ENCODE measurements around the gene ENTHD1. TPM values are rescaled to one million over a fixed set of nuclear protein-coding genes. Genes with fewer than 3 reads are reported as not detected.

ENTHD1 gene
- total RNA-seq, 2 experiments from 2014 or later, result 0.47 TPM; not detected in 1

DNA sequence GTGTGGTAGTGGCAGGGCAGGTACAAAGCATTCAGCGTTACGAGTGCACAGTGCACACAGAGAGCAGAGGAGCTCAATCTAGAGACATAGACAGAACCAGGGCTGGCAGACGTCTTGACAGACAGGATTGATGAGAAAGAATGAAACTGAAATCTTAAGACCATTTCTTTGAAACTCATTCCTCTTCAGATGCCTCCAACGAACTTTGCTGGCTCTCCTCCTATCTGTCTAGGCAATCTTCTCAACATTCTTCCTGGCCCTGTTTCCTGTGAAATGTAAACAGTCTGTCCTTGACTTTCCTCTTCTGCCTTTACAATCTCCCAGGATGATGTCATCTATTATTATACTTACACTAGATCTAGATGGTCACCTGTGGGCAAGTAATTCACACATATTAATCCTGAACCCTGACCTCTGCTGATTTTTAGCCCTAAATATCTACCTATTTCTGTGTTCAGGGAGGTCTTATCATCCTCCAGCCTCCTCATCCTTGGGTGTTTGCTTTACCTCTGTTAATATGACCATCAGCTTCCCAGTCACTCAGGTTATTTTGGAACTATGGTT, 119.5 kb downstream of the ENTHD1 start:
- Histone ChIP-seq H3K4me3 (ENCODE audit: low read length) (no peak overlapping the region), H3K4me1 (ENCODE audit: insufficient read depth, low read length) (peaks cover 11% of the 10 kb centered on the region), H3K27me3 (ENCODE audit: control insufficient read depth in 1 of 2, insufficient read depth in 2 of 2, low read length in 2 of 2) (no peaks in the 10 kb centered on the region), H3K9me3 (ENCODE audit: control insufficient read depth in 1 of 2, insufficient read depth in 1 of 2, low read length in 2 of 2) (no peaks in the 10 kb centered on the region), H3K36me3 (ENCODE audit: insufficient read depth, low read length) (no peaks in the 10 kb centered on the region), H3K27ac (ENCODE audit: low read depth in 1 of 2, low read length in 2 of 2) (peak overlapping the region in 1 of 2 donors; percentile 23)
- POLR2A ChIA-PET, result interaction anchor here (1.0 to 1.2 kb wide), 2 partner anchors 152 to 945 kb away, joined by 3 to 4 read pairs; no protein-coding TSS in a partner anchor
- intact Hi-C loops (cut with DNase I, micrococcal nuclease), result no loop called here
- ATAC-seq (ENCODE audit: poor library complexity), result peak; percentile 87
- CTCF ChIA-PET, result interaction anchor here (1.1 kb wide), 1 partner anchor 25 kb away, joined by 3 read pairs; no protein-coding TSS in a partner anchor
- TF ChIP-seq, protein P1, sequence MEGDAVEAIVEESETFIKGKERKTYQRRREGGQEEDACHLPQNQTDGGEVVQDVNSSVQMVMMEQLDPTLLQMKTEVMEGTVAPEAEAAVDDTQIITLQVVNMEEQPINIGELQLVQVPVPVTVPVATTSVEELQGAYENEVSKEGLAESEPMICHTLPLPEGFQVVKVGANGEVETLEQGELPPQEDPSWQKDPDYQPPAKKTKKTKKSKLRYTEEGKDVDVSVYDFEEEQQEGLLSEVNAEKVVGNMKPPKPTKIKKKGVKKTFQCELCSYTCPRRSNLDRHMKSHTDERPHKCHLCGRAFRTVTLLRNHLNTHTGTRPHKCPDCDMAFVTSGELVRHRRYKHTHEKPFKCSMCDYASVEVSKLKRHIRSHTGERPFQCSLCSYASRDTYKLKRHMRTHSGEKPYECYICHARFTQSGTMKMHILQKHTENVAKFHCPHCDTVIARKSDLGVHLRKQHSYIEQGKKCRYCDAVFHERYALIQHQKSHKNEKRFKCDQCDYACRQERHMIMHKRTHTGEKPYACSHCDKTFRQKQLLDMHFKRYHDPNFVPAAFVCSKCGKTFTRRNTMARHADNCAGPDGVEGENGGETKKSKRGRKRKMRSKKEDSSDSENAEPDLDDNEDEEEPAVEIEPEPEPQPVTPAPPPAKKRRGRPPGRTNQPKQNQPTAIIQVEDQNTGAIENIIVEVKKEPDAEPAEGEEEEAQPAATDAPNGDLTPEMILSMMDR (IDR thresholded peaks at IDR 0.05), result no peak
- Mint-ChIP-seq H3K27ac (peak overlapping the region; percentile 52), H3K27me3 (no peaks in the 10 kb centered on the region), H3K9me3 (peaks cover 3% of the 10 kb centered on the region), H3K36me3 (ENCODE audit: low read depth) (no peaks in the 10 kb centered on the region), H3K4me3 (no peak overlapping the region), H3K4me1 (ENCODE audit: low read depth) (peaks cover 51% of the 10 kb centered on the region)
- peak in 11 of 14 experiments; percentile 0 to 49 (median 28) for DNase-seq

GRCh38 chr22:39773503-39773902, 120.1 kb downstream of the ENTHD1 start:
- Mint-ChIP-seq H3K4me1 (ENCODE audit: low read depth) (peaks cover 51% of the 10 kb centered on the region), H3K9me3 (peaks cover 3% of the 10 kb centered on the region), H3K4me3 (no peak overlapping the region), H3K36me3 (ENCODE audit: low read depth) (no peaks in the 10 kb centered on the region), H3K27me3 (no peaks in the 10 kb centered on the region), H3K27ac (peak overlapping the region; percentile 52)
- Histone ChIP-seq H3K4me1 (ENCODE audit: insufficient read depth, low read length) (peaks cover 11% of the 10 kb centered on the region), H3K36me3 (ENCODE audit: insufficient read depth, low read length) (no peaks in the 10 kb centered on the region), H3K27ac (ENCODE audit: low read depth in 1 of 2, low read length in 2 of 2) (peak overlapping the region in 1 of 2 donors; percentile 23), H3K27me3 (ENCODE audit: control insufficient read depth in 1 of 2, insufficient read depth in 2 of 2, low read length in 2 of 2) (no peaks in the 10 kb centered on the region), H3K9me3 (ENCODE audit: control insufficient read depth in 1 of 2, insufficient read depth in 1 of 2, low read length in 2 of 2) (no peaks in the 10 kb centered on the region), H3K4me3 (ENCODE audit: low read length) (no peak overlapping the region)
- ATAC-seq (ENCODE audit: poor library complexity) (no peak), DNase-seq (no peak)
- TF ChIP-seq, protein P1 (IDR thresholded peaks at IDR 0.05), result no peak
- ChIA-PET POLR2A (interaction anchor here (1.0 to 1.2 kb wide), 2 partner anchors 153 to 945 kb away, joined by 3 to 4 read pairs; no protein-coding TSS in a partner anchor), CTCF (interaction anchor here (0.7 to 1.1 kb wide), 2 partner anchors 24 to 131 kb away, joined by 3 read pairs; no protein-coding TSS in a partner anchor)
- intact Hi-C loops (cut with DNase I, micrococcal nuclease), result no loop called here

DNA sequence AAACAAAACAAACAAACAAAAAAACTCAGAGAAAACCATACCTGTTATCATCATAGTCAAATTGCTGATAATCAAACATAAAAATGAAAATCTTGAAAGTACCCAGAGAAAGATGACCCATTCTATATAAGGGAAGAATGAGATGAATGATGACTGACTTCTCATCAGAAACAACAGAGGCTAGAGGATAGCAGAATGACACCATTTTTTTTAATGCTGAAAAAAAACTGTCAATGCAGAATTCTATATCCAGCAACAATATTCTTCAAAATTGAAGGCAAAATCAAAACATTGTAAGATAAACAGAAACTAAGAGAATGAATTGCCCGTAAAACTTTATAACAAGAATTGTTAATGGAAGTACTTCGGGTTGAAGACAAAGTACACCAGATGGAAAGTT, 122.1 kb downstream of the ENTHD1 start:
- DNase-seq (no peak), ATAC-seq (ENCODE audit: poor library complexity) (no peak)
- Histone ChIP-seq H3K4me1 (ENCODE audit: insufficient read depth, low read length) (peaks cover 8% of the 10 kb centered on the region), H3K27me3 (ENCODE audit: control insufficient read depth in 1 of 2, insufficient read depth in 2 of 2, low read length in 2 of 2) (no peaks in the 10 kb centered on the region), H3K9me3 (ENCODE audit: control insufficient read depth in 1 of 2, insufficient read depth in 1 of 2, low read length in 2 of 2) (no peaks in the 10 kb centered on the region), H3K4me3 (ENCODE audit: low read length) (no peak overlapping the region), H3K27ac (ENCODE audit: low read depth in 1 of 2, low read length in 2 of 2) (no peak overlapping the region), H3K36me3 (ENCODE audit: insufficient read depth, low read length) (no peaks in the 10 kb centered on the region)
- TF ChIP-seq, protein P1 (IDR thresholded peaks at IDR 0.05), result no peak
- ChIA-PET POLR2A (no interaction called here), CTCF (no interaction called here)
- Mint-ChIP-seq H3K4me1 (ENCODE audit: low read depth) (peaks cover 33% of the 10 kb centered on the region), H3K4me3 (no peak overlapping the region), H3K9me3 (peaks cover 3% of the 10 kb centered on the region), H3K27ac (no peak overlapping the region), H3K27me3 (no peaks in the 10 kb centered on the region), H3K36me3 (ENCODE audit: low read depth) (no peaks in the 10 kb centered on the region)
- intact Hi-C loops (cut with DNase I, micrococcal nuclease), result no loop called here

All from CD4-positive, alpha-beta T cell (primary cell).